ENCODE data around the gene FTCD.
"Not testable (repeated sequence)": the region's sequence is repeated elsewhere in the genome, so short reads cannot be mapped to it uniquely, and the experiment has no call there.

Gene FTCD

GRCh38 chr21:46153247-46154154 lies 1.9 kb downstream of the FTCD start:
- no peak for DNase-seq (ENCODE audit: low read depth)

DNA sequence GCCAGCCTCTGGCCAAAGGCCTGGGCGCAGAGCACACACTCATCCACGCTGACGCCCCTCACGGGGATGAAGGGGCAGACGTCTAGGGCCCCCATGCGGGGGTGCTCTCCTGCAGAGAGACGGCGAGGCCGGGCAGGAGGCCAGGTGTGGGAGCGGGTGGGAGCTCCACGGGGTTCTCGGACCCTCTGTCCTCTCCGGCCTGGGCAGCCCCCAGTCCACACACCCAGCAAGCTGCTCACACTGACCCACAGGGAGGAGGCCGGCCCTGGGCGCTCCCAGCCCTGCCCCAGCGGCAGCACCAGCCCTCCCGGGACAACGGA lies 2.5 kb downstream of the FTCD start:
- no peak for DNase-seq (ENCODE audit: low read depth)

DNA sequence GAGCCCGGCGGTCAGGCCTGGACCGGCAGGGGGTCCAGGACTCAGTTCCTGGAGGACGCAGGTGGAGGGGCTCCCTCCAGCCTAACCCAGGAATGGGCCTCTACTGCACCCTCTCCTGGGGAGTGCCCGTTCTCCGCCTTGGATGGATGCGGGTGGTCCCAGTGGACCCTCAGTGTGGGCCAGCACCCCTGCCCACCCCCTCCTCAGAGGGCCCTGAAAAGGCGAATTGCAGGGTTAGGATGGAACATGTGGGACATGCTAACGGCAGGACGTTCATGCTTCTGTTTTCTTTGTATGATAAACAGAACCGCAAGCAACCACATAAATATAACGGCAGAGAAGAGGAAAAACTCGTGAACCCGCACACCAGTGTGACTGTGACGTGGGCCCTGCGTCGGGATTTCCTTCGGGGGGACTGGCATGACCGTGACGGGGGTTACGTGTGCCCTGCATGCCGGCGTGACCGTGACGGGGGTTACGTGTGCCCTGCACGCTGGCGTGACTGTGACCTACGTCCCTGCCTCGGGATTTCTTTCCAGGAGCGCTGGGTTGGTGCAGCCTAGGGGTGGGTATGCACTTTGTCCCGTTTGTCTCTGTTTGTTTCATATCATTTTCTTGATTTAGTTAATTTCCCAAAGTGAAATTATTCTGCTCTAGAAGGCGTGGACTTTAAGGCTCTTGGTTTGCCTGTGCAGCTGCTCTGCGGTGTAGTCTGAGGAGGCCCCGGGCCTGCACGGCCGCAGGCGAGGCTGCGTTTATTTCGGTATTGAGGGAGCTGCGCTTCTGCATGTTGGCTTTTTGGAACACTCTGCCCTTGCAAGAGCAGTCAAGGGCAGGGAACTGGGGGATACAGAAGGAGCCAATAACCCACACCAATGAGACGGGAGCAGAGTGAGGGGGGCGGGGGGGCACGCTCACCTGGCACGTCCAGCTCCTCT lies 3.1 kb downstream of the FTCD start:
- no peak for DNase-seq (ENCODE audit: low read depth)

GRCh38 chr21:46151261-46151988 lies 4.0 kb downstream of the FTCD start:
- DNase-seq (ENCODE audit: low read depth): no peak

- DNase-seq (ENCODE audit: low read depth): no peak
These were observed 4.8 kb downstream of the FTCD start for GRCh38 chr21:46150491-46151121.

GRCh38 chr21:46150073-46150472 lies 5.3 kb downstream of the FTCD start:
- no peak for DNase-seq (ENCODE audit: low read depth)

DNA sequence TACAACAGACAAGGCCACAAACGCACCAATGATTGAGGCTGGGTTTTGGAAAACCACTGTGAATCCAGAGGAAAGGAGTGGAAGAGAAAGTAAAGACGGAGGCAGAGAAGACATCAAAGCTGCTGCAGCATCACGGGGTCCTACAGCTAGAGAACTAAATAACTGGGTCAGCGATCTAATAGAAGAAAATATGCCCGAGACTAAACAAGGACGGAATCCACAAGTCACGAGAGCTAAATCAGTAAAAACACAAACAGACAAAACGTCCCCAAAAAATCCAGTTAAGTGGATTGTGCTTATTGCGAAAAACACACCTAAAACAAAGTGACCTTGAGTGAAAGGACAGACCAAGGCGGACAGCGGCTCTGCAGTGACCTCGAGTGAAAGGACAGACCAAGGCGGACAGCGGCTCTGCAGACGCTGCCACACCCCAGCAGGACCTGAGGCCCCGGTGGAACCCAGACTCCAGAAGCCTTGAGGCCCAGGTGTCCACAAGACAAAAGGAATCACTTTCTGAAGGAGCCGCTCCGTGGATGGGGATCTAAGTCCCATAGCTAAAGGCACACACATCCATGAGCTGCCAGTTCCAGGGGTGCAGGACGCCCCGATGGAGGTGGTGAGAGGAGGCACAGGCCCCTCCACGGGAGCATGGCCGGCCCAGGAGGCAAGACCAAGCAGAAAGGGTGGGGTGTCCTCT lies 6.0 kb downstream of the FTCD start:
- DNase-seq (ENCODE audit: low read depth): no peak

- no peak for DNase-seq (ENCODE audit: low read depth)
These were observed 7.3 kb downstream of the FTCD start for GRCh38 chr21:46148106-46148505.

DNA sequence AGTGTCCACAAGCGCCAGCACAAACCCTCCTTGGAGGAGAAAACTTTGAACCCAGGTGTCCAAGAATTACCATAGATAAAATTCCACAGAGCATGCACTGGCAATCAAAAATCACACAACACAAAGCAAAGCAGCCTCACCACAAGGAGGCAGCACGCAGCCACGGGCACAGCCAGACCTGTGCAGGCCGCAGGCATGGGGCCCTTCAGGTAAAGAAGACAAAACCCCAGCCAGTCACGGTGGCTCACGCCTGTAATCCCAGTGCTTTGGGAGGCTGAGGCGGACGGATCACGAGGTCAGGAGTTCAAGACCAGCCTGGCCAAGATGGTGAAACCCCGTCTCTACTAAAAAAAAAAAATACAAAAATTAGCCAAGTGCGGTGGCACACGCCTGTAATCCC lies 8.0 kb downstream of the FTCD start:
- not testable (repeated sequence) for DNase-seq (ENCODE audit: low read depth)

GRCh38 chr21:46146856-46147255 lies 8.5 kb downstream of the FTCD start:
- no peak for DNase-seq (ENCODE audit: low read depth)

DNA sequence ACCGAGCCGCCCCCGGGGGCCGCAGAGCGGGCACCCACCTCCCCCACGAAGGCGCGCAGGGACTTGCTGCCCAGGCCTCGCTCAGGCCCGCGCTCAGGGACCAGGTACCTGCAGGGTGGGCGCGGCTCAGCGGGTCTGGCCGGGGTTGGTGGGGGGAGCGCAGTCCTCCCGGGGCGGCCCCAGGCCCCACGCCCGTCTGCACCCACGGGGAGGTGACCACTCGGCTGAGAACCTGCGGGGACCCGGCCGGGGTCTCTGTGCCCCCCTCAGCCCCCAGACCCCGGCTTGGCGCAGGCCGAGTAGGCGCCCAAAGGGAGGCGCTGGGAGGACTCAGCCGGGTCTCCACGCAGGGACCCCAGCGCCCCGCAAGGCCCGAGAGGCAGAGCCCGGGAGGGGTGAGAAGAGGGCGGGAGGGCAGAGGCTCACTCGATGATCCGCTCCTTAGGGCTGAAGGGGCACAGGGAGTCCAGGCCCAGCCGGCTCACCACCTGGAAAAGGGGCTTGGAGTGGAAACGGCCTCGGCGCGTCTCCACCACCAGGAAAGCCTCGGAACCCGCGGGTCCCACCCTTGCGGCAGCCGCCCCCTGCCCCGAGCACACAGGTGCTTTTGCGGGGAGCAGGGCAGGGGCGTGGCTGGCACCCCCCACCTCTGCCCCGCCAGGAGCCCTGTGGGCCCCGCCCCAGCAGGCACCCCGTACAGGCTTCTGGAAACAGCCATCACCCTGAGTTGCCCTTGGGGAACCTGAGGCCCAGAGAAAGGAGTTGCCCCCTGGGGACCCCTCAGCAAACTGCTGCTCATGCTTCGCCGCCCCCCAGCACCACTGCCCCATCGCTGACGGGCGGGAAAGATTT lies 9.3 kb downstream of the FTCD start:
- DNase-seq (ENCODE audit: low read depth): no peak

DNA sequence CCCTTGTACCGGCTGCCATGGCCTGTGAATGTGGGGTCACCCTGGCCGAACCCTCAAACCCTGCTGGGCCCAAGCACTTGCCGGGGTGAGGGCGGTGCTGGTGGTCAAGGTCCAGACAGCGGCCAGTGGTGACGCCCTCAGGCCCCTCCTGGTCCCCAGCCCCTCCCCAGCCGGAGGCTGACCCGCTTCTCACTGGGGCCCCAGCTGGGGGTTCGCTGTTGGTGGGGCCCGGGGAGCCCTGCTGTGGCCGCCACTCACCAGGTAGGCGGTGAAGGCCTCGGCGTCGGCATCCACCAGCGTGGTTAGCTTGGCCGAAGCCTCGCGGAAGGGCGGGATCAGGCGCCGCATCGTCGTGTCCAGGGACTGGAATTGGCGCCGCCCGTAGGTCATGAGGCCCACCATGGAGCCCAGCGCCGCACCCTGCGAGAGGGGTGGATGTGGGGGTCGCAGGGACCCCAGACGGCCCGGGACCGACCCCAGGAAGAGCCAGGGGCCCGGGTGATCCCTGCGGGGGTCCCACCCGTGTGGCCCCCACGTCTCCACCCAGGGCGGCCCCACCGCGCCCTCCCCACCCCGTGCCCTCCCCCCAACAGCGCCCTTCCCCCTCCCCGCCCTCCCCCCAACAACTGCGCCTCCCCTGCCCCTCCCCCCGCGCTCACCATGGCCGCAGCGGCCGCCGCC lies 10.1 kb downstream of the FTCD start:
- no peak for DNase-seq (ENCODE audit: low read depth)

DNA sequence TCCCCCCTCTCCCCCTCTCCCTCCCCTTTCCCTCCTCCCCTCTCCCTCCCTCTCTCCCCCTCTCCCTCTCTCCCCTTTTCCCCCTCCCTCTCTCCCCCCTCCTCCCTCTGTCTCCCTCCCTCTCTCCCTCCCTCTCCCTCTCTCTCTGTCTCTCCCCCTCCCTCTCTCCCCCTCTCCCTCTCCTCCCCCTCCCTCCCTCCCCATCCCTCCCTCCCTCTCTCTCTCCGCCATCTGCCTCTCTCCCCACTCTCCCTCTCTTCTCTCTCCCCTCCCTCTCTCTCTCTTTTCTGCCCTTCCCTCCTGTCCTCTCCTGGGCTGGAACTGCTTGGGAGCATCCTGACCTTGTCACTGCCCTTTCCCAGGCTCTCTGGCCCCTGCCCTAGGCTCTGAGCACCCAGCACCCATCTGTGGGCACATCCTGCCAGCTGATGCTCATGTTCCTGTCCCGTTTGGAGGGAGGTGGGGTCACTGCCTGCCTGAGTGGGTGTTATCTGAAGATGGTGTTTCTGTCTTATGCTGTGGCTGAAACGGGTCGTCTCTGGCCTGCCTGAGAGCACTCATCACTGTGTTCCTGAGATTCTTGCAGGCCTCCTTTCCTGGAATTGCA lies 10.8 kb downstream of the FTCD start:
- no peak for DNase-seq (ENCODE audit: low read depth)

DNA sequence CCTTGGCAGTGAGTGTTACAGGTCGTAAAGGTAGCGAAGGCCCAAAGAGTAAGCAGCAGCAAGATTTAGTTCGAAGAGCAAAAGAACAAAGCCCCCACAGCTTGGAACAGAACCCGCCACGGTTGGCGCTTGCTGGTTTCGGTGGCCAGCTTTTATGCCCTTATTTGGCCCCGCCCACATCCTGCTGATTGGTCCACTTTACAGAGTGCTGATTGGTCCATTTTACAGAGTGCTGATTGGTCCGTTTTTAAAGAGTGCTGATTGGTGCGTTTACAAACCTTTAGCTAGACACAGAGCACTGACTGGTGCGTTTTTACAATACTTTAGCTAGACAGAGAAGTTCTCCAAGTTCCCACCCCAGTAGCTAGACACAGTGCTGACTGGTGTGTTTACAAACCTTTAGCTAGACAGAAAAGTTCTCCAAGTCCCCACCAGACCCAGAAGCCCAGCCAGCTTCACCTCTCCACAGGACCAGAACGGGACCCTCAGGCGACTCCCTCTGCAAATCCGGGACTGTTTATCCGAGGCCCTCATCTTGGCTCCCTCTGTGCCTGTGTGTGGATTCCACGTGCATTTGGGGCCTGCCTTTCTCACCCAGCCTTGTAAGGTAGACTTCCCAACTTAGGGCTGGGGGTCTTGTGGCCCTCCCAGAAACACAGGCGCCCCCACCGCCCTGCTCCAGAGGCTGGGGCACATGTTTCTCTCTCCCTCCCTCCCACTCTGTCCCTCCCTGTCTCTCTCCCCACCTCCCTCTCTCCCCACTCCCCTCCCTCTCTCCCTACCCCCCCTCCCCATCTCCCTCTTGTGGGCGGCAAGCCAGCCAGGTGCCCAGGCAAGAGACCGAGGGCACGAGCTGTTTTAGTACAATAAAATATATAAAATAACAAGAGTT lies 12.6 kb downstream of the FTCD start:
- no peak for DNase-seq (ENCODE audit: low read depth)

- no peak for DNase-seq (ENCODE audit: low read depth)
These were observed 13.4 kb downstream of the FTCD start for GRCh38 chr21:46141767-46142581.

DNA sequence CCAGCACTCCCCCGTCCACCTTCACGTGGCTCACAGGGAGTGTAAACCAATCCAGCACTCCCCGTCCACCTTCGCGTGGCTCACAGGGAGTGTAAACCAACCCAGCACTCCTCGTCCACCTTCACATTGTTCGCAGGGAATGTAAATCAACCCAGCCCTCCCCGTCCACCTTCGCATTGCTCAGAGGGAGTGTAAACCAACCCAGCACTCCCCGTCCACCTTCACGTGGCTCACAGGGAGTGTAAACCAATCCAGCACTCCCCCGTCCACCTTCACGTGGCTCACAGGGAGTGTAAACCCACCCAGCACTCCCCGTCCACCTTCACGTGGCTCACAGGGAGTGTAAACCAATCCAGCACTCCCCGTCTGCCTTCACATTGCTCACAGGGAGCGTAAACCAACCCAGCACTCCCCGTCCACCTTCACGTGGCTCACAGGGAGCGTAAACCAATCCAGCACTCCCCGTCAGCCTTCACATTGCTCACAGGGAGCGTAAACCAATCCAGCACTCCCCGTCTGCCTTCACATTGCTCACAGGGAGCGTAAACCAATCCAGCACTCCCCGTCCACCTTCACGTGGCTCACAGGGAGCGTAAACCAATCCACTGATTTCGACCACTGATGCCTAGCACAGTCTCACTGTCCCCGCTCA lies 14.9 kb downstream of the FTCD start:
- not testable (repeated sequence) for DNase-seq (ENCODE audit: low read depth)

GRCh38 chr21:46139686-46140085 lies 15.7 kb downstream of the FTCD start:
- no peak for DNase-seq (ENCODE audit: low read depth)
